ENCODE measurements around the gene ZNF683. TPM values are rescaled to one million over a fixed set of nuclear protein-coding genes. Genes with fewer than 3 reads are reported as not detected.
A peak's percentile ranks its signal among the peaks of the same experiment; 100 is the strongest.

ZNF683 gene
- total RNA-seq, 1 experiment from 2014 or later, result not detected

GRCh38 chr1:26405281-26405915 lies 32.8 kb upstream of the ZNF683 start:
- CTCF ChIA-PET, result interaction anchor here (2.1 kb wide), 1 partner anchor 12 kb away, joined by 6 read pairs; no protein-coding TSS in a partner anchor
- Histone ChIP-seq H4K20me1 (ENCODE audit: low read length) (no peaks in the 10 kb centered on the region), H3F3A (ENCODE audit: low read length, unreplicated experiment) (no peaks in the 10 kb centered on the region), H2AFZ (ENCODE audit: low read length) (no peak overlapping the region), H3K9me2 (replicated peaks; ENCODE audit: low read length) (no peaks in the 10 kb centered on the region), H3K36me3 (ENCODE audit: low read depth, low read length) (no peaks in the 10 kb centered on the region), H3K4me2 (ENCODE audit: low read length) (peak overlapping the region; percentile 61), H3K9me3 (ENCODE audit: low read length) (no peaks in the 10 kb centered on the region), H3K4me3 (ENCODE audit: low read length) (peak overlapping the region; percentile 3; the same call in 1 of the 2 replicates), H3K9ac (ENCODE audit: low read length) (no peak overlapping the region), H3K4me1 (ENCODE audit: insufficient read depth, low read length) (peaks cover 29% of the 10 kb centered on the region), H3K27me3 (ENCODE audit: low read length) (no peaks in the 10 kb centered on the region), H3K79me2 (ENCODE audit: low read length) (no peaks in the 10 kb centered on the region), H3K27ac (ENCODE audit: low read length) (peak overlapping the region; percentile 48)
- intact Hi-C loops (cut with micrococcal nuclease), result no loop called here
- BruUV-seq (replicated peaks), result no TSS peak
- ATAC-seq (no peak), DNase-seq (peak; percentile 56)
- POLR2A ChIA-PET (ENCODE audit: unreplicated experiment), result interaction anchor here (0.6 kb wide), 2 partner anchors 22 to 46 kb away, joined by 3 to 5 read pairs; no protein-coding TSS in a partner anchor
- no peak for TF ChIP-seq EZH2 (IDR thresholded peaks at IDR 0.05; ENCODE audit: low read length, unreplicated experiment)
- no peak for TF ChIP-seq CTCF (conservative IDR thresholded peaks at IDR 0.05; ENCODE audit: low read depth, low read length)
- no peak for TF ChIP-seq EZH2phosphoT487 (IDR thresholded peaks at IDR 0.05; ENCODE audit: borderline replicate concordance, low read length)

- H3K4me1 ChIP-seq (ENCODE audit: insufficient read depth, low read length), result peaks cover 29% of the 10 kb centered on the region
- ATAC-seq (peak; percentile 89), DNase-seq (peak; percentile 81)
- ChIA-PET POLR2A (ENCODE audit: unreplicated experiment) (interaction anchor here (0.6 kb wide), 1 partner anchor 21 kb away, joined by 5 read pairs; no protein-coding TSS in a partner anchor), CTCF (interaction anchor here (0.5 to 2.1 kb wide), 2 partner anchors 13 to 97 kb away, joined by 4 to 6 read pairs; no protein-coding TSS in a partner anchor)
- no peak overlapping the region for H2AFZ ChIP-seq (ENCODE audit: low read length)
- H3F3A ChIP-seq (ENCODE audit: low read length, unreplicated experiment), result no peaks in the 10 kb centered on the region
- H3K79me2 ChIP-seq (ENCODE audit: low read length), result no peaks in the 10 kb centered on the region
- no peaks in the 10 kb centered on the region for H3K27me3 ChIP-seq (ENCODE audit: low read length)
- H3K9ac ChIP-seq (ENCODE audit: low read length), result no peak overlapping the region
- no peak for TF ChIP-seq EZH2 (IDR thresholded peaks at IDR 0.05; ENCODE audit: low read length, unreplicated experiment)
- no peak for TF ChIP-seq EZH2phosphoT487 (IDR thresholded peaks at IDR 0.05; ENCODE audit: borderline replicate concordance, low read length)
- H3K9me3 ChIP-seq (ENCODE audit: low read length), result no peaks in the 10 kb centered on the region
- peak overlapping the region; percentile 48 for H3K27ac ChIP-seq (ENCODE audit: low read length)
- H3K36me3 ChIP-seq (ENCODE audit: low read depth, low read length), result no peaks in the 10 kb centered on the region
- H4K20me1 ChIP-seq (ENCODE audit: low read length), result no peaks in the 10 kb centered on the region
- intact Hi-C loops (cut with micrococcal nuclease), result no loop called here
- no TSS peak for BruUV-seq (replicated peaks)
- peak overlapping the region; percentile 61 for H3K4me2 ChIP-seq (ENCODE audit: low read length)
- no peak overlapping the region; the same call in 1 of the 2 replicates for H3K4me3 ChIP-seq (ENCODE audit: low read length)
- no peaks in the 10 kb centered on the region for H3K9me2 ChIP-seq (replicated peaks; ENCODE audit: low read length)
Measured at GRCh38 chr1:26404641-26405040, 32.1 kb upstream of the ZNF683 start.

- BruUV-seq (replicated peaks), result no TSS peak
- ATAC-seq (no peak), DNase-seq (no peak)
- Histone ChIP-seq H3F3A (ENCODE audit: low read length, unreplicated experiment) (no peaks in the 10 kb centered on the region), H3K36me3 (ENCODE audit: low read depth, low read length) (no peaks in the 10 kb centered on the region), H3K4me2 (ENCODE audit: low read length) (no peak overlapping the region), H3K4me1 (ENCODE audit: insufficient read depth, low read length) (peaks cover 29% of the 10 kb centered on the region), H3K27ac (ENCODE audit: low read length) (no peak overlapping the region), H3K4me3 (ENCODE audit: low read length) (no peak overlapping the region), H3K9ac (ENCODE audit: low read length) (no peak overlapping the region), H4K20me1 (ENCODE audit: low read length) (no peaks in the 10 kb centered on the region), H3K9me3 (ENCODE audit: low read length) (no peaks in the 10 kb centered on the region), H3K79me2 (ENCODE audit: low read length) (no peaks in the 10 kb centered on the region), H2AFZ (ENCODE audit: low read length) (no peak overlapping the region), H3K27me3 (ENCODE audit: low read length) (no peaks in the 10 kb centered on the region), H3K9me2 (replicated peaks; ENCODE audit: low read length) (no peaks in the 10 kb centered on the region)
- POLR2A ChIA-PET (ENCODE audit: unreplicated experiment), result no interaction called here
- TF ChIP-seq EZH2phosphoT487 (IDR thresholded peaks at IDR 0.05; ENCODE audit: borderline replicate concordance, low read length) (no peak), EZH2 (IDR thresholded peaks at IDR 0.05; ENCODE audit: low read length, unreplicated experiment) (no peak), CTCF (conservative IDR thresholded peaks at IDR 0.05; ENCODE audit: low read depth, low read length) (no peak)
- CTCF ChIA-PET, result no interaction called here
- intact Hi-C loops (cut with micrococcal nuclease), result no loop called here
Measured at GRCh38 chr1:26403656-26404055, 31.1 kb upstream of the ZNF683 start.

Measured in PC-3 (cell line).